Fibroblast of lung (primary cell): ENCODE data around the gene DPM2.

Experiments used
- CTCF ChIP-seq, 2 donors: IDR thresholded peaks in 1 of 2; conservative IDR thresholded peaks in 1 of 2; 1 replicate in 1 of 2; 2 replicates in 1 of 2; pipeline ENCODE4 v1.5.1; 2011 to 2012; ENCODE audit warnings: low read length in 2 of 2, control low read depth in 1 of 2, inconsistent platforms in 1 of 2, low read depth in 1 of 2, mild to moderate bottlenecking in 1 of 2
- EZH2 ChIP-seq: IDR thresholded peaks from 2 replicates; pipeline ENCODE4 v1.5.1; 2012; ENCODE audit warnings: low read length, control low read depth, mild to moderate bottlenecking; ENCODE audit errors: missing control alignments

DNA sequence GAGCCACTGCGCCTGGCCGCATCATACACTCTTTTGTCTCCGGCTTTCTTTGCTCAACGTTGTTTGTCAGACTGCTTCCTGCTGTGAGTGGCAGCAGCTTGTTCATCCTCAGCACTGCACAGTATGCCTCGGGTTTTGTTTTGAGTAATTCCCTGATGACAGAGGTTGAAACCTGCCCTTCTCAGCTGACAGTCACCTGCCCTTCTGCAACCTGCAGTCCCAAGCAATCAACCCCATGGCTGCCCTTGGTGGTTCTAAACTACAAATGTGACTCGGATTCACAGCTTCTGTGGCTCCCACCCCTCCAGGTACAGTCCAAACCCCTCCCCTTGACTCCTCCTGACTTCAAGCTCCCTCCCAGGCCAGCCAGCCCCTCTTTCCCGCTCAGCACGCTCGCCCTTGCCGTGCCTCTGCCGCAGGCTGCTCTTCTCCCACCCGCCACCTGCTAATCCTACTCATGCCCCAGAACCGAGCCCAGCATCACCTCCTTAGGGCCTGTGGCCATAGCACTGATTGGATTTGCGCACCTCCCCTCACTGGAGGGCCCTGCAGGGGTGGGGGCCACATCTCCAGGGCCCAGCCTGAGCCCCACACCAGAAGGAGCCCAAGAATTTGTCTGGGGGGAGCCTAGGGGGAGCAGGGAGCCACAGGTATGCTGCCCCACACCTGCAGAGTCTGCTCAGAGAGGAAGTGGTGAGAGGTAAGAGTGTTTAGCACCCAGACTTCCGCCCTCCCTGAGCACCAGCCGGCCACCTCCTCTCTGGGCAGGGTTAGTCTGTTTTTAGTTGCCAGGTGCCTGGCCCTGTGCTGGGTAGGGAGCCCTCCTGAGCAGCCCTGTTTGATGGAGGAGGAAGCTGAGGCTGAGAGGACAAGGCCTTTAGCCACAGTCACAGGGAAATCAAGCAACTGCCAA, 33.0 kb upstream of the DPM2 start:
- no peak for TF ChIP-seq CTCF (conservative IDR thresholded peaks at IDR 0.05 in 1 of 2, IDR thresholded peaks at IDR 0.05 in 1 of 2; ENCODE audit: low read depth in 1 of 2, low read length in 2 of 2)
- no peak for TF ChIP-seq EZH2
